HuH-7 (cell line): Measurements from ENCODE around the gene NLE1.

Source experiments
- DNase-seq: peaks from one replicate; pipeline ENCODE4 v3.0.0; 2011; ENCODE audit warnings: low spot score

Gene NLE1

DNA sequence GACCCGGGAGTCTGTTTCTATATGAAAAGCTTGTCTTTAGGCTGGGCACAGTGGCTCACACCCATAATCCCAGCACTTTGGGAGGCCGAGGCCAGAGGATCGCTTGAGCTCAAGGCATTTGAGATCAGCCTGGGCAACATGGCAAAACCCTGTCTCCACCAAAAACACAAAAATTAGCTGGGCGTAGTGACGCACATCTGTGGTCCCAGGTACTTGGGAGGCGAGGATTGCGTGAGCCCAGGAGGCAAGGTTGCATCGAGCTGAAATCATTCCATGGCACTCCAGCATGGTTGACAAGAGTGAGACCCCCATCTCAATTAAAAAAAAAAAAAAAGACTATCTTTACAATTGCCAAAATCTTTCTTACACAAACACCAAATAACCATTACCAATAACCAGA lies 55.9 kb downstream of the NLE1 start:
- no peak for DNase-seq

DNA sequence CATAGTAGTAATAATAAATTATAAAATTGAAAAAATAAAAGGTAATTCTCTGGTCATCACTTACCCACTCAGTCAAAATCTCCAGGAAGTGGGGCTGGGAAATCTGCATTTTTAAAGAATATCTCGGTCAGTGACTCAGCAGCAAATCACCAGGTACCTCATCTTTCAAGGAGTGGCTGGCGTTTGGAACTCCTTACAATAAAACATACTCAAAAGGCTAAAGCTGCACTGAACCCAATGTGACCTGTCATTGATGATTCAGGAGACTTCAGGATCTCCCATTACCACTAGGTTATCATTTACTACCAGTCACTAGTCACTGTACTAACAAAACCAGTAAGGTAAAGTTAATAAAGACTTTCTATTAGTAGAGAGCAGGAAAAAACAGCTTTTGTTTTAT lies 57.1 kb downstream of the NLE1 start:
- no peak for DNase-seq

DNA sequence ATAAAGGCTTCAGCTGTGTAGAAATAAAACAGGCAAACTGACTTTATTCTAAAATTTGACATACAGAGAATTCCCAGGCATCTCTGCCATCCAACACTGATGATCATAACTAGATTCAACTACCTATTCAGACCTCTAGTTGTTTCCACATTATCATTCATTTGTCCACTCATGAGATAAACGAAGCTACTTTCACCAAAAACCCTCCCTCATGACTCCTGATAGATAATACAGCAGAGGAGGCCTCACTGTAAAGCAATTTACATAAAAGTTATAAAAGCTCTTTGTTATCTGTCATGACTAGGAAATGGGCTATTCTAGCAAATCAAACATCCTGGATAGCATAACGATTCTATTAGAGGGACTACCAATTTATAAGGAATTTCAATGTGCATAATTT lies 59.0 kb downstream of the NLE1 start:
- no peak for DNase-seq

DNA sequence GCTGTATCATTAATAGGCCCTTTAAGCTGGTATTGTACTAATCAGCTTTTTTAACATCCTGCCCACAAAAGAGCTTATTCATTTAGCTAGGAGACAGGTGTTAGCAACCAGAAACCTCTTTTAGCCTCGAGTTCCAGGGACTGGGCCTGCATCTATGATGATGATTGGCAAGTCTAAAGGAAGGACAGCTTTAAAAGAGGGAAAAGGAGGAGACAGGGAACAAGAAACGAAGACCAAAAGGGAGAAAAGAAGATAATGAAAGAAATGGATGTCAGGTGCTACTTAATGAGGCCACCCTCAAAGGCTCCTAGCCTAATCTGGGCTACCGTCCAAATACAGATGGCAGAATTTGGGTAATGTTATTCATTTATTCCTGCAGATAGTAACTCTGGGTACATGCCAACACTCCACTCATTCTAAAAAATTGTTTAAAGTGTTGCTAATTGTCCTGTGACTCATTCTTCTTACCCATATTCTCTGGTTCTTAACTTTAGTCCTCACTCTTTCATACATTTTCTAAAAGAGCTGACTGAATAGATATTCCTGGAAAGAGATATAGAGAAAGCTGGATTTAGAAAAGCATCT lies 59.9 kb downstream of the NLE1 start:
- DNase-seq, result no peak

- no peak for DNase-seq
Measured at GRCh38 chr17:35081638-35082037, 60.5 kb downstream of the NLE1 start.

DNA sequence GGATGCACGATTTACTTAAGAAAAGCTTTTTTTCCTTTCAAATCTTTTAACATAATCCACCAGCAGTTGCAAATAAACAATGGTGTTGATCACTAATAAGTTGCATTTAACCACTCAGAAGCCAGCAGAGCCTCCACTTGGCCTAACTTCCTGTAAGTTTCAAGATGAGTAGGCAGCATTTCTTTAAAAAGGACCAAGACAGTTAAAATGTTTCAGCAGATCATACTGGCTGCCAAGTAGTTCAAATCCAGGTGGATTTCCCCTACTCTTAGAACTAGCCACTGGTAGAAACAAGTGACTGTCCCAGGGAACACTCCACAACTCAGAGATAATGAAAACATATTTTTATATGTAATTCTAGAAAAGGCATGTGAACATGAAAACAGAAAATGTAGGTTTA lies 61.6 kb downstream of the NLE1 start:
- no peak for DNase-seq

GRCh38 chr17:35079547-35080423 lies 62.3 kb downstream of the NLE1 start:
- DNase-seq, result peak; percentile 38
